GF-D8 (cell line): Measurements from ENCODE around the gene PSMB5.
"Not testable (repeated sequence)": the region's sequence is repeated elsewhere in the genome, so short reads cannot be mapped to it uniquely, and the experiment has no call there.

ENCODE experiments used
- DNase-seq: peaks from one replicate; lab custom pipeline; 2025; lab: John Stamatoyannopoulos, UW

PSMB5 gene

DNA sequence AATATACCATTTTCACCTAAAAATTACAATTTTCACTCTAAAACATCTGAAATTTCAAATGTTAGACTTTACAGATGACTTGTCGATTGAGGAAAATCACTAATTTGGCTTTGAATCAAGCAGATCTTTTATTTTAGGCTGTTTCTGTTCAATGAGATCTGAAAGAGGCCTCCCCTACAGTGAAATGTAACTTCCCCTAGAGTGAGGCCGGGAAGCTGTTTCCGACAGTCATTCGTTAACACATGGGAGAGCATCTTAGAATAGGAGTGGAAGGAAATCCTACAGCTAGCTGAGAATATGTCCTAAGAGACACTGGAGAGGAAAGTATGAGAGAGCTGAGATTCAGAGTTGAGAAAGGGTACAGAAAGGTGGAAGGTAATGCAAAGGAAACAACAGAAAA, 19.1 kb downstream of the PSMB5 start:
- DNase-seq: no peak

DNA sequence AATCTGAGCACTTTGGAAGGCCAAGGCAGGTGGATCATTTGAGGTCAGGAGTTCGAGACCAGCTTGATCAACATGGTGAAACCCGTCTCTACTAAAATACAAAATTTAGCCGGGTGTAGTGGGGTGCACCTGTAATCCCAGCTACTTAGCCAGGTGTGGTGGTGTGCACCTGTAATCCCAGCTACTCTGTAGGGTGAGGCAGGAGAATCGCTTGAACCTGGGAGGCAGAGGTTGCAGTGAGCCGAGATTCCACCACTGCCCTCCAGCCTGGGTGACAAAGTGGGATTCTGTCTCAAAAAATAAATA, 21.0 kb downstream of the PSMB5 start:
- DNase-seq: not testable (repeated sequence)

DNA sequence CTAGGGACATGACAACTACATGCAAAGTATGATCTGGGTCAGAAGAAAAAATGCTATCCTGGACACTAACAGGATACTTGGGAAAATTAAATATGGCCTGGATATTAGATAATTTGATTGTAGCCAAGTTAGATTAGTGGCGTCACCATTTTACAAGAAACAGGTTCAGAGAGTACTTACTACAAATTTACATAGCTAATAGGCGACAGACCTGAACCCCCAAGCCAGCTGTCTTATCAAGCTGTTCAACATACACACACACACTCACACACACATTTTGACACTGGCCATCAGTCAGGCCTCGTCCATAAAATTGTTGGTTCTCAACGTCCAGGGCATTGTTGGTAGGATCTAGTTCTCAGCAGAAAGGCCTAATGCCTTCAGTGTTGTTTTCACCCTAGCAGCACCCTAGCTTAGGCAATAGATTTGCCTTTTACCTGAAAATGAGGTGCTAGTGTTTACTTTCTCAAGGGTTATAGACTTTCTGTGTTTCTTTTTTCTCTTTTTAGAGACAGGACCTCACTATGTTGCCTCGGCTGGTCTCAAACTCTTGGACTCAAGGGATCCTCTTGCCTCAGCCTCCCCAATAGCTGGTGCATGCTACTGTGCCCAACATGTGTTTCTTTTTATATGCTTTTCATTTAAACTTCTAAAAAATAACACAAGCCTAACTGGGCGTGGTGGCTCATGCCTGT, 21.5 kb downstream of the PSMB5 start:
- DNase-seq: no peak

- peak; percentile 59 for DNase-seq
Observed at GRCh38 chr14:23009939-23010726, 24.6 kb downstream of the PSMB5 start, which contains the start of gene C14orf93. C14orf93 (minus strand) TSS chr14:23010143; CDS start chr14:22999023, 11,120 bp downstream.

DNA sequence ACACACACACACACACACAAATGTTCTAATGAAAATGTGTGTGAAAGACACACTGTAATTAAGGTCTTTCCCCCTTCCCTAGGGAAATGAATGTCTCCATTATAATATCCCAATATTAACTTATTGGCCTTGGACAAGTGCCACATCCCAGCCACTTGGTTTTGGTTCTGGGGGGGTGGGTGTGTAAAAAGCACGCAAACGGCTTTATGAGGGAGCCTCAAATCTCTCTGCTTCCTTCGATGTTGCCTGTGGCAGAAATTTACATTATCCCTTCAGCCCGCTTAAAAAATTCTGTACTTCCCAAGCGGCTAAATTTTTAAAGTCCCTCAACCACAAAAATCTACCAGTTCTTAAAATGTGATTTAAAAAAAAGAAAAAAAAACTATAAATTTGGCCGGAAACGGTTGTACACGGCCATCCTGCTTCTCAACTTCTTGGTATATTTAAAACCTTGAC, 25.2 kb downstream of the PSMB5 start:
- no peak for DNase-seq

GRCh38 chr14:23008831-23009230, 25.9 kb downstream of the PSMB5 start:
- DNase-seq: peak; percentile 68

DNA sequence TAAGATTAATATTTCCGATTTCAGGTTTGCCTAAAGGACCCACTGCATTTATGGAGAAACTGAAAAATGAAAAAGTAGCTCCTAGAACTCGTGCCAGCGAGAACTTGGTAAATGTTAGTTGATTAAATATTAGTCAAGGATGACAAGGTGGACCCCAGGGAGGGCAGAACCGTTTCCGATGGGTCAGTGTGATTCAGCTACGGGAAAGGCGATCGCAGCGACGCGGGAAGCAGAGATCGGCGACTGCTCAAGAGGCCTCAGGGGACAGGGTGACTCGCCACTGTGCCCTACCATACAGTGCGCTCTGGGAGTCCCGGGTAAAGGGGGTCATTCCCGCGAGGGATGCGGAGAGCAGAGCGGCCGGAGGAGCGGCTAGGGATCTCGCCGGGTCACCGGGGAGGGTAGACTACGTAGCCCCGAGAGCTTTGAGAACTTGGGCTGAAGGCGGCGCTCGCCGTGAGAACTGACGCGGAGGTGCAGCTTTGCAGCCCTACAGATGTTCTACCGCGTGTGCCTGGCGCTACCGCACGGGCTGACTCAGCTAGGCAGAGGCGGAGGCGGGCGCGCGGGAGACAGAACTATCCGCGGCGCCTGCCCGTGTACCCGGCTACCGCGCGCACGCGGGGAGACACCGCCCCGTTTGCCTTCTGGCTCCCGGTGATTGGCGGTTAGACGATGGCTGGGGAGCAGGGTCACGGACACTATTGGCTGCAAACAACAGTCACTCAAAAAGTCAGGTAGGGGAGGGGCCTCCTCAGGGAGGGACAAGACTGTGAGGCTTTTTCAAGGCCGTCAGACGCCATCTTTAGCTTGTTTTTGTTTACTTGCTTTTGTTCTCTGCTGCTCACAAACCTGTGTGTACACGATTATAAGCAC, 27.9 kb downstream of the PSMB5 start:
- peak; percentile 95 for DNase-seq

- no peak for DNase-seq
Observed at GRCh38 chr14:23006188-23006534, 28.5 kb downstream of the PSMB5 start.

- DNase-seq: no peak
Observed at GRCh38 chr14:23005451-23006187, 29.1 kb downstream of the PSMB5 start.

DNA sequence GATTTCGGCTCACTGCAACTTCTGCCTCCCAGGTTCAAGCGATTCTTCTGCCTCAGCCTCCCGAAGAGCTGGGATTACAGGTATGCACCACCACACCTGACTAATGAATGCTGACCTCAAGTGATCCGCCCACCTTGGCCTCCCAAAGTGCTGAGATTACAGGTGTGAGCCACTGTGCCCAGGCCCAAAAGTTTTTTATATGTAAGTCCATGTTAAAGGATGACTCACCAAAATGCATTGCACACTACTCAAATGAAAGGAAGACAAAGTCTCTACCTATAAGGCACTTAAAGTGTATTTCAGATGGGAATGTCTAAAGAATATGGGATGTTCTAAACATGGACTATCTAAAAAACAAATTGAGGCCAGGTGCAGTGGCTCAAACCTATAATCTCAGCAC, 30.4 kb downstream of the PSMB5 start:
- DNase-seq: not testable (repeated sequence)

DNA sequence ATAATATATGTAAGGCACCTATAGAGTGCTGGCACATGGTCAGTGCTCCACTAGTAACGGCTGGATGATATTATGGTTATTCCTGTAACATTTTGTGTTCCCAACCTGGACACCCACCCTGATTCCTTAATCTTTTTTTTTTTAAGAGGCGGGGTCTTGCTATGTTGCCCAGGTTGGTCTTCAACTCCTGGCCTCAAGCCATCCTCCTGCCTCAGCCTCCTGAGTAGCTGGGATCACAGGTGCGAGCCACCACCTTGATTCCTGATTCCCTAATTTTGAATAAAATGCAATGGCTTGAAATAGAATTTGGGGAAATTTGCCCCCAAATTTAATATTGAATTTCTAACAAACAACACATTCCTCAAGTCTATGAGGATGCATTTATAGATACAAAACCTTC, 32.1 kb downstream of the PSMB5 start:
- no peak for DNase-seq

GRCh38 chr14:23000860-23001259, 33.8 kb downstream of the PSMB5 start:
- no peak for DNase-seq

- DNase-seq: no peak
Observed at GRCh38 chr14:22998329-22999012, 36.2 kb downstream of the PSMB5 start.

DNA sequence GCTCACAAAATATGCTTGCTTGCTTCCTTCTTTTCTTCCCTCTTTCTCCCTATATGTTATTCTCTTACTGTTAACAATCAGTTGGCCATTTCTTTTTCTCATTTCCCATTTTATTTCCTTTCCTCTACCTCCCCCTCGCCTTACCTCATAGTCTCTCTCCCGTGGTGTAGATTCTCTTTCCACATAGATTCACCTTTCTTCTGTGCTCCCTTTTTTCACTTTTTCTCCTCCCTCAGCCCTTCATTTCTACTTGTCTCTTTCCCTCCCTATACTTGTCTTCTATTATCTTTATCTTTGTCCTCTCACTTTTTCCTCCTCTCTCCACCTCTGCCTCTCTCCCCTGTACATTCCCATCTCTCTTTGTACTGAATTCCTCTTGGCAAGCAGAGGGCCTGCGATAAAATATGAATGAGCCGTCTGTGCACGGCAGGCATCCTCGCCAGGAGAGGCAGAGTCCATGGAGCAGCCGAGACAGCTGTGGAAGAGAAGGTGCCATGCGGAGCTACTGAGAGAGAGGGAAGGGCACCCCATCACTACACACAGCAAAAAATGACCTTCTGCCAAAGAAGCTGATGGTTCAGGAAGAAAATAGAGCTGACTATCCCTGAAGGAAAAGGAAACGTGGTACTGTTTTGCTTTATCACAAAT, 36.9 kb downstream of the PSMB5 start:
- no peak for DNase-seq

GRCh38 chr14:22996768-22997654, 37.7 kb downstream of the PSMB5 start:
- DNase-seq: peak; percentile 9

GRCh38 chr14:22995889-22996625, 38.6 kb downstream of the PSMB5 start:
- no peak for DNase-seq

GRCh38 chr14:22994762-22995275, 39.9 kb downstream of the PSMB5 start:
- DNase-seq: peak; percentile 26

DNA sequence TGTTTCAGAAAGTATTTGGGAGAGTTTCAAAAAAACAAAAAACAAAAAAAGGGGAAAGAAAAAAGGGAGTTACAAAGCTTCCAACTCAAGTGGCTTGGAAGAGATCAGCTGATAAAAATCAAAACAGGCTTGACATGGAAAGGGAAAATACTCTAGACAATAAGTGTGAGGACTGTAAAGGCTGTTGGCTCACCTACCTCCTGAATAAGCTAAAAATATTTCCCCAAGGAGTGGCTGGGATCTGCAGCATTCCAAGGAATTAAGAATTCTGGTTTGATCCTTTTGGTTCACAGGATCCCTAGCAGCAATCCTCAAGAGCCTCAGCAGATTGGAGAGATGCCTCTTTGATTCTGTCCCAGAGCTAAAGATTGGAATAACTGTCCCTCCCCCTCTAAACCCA, 41.2 kb downstream of the PSMB5 start:
- no peak for DNase-seq

DNA sequence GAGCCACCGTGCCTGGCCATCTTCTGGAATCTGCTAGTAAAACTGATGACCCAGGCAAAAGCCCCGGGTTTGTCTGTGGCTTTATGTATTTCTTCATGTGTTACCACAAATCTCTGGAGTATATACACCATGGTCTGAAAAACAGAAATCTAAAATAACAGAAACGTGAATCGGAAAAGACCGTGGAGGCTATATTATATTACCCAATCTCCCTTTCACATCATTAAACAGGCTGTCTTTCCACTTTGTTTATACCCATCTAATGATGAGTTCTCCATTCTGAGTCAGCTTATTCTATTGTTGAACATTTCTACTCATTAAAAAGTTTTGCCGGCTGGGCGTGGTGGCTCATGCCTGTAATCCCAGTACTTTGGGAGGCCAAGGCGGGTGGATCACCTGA, 42.8 kb downstream of the PSMB5 start:
- no peak for DNase-seq
